BLaER1 (cell line): ENCODE data around the gene TPSAB1.
"Not testable (repeated sequence)": the region's sequence is repeated elsewhere in the genome, so short reads cannot be mapped to it uniquely, and the experiment has no call there.

ENCODE experiments used
- H3K27ac ChIP-seq: shearing (Covaris generic); formaldehyde crosslinking; 2 replicates; pipeline ENCODE4 v1.8.1; 2022
- H3K27me3 ChIP-seq: shearing (Covaris generic); formaldehyde crosslinking; 2 replicates; pipeline ENCODE4 v1.8.1; 2022
- H3K36me3 ChIP-seq: shearing (Covaris generic); formaldehyde crosslinking; 2 replicates; pipeline ENCODE4 v1.8.1; 2022
- H3K4me1 ChIP-seq: shearing (Covaris generic); formaldehyde crosslinking; 2 replicates; pipeline ENCODE4 v1.8.1; 2022
- H3K4me2 ChIP-seq: shearing (Covaris generic); formaldehyde crosslinking; 2 replicates; pipeline ENCODE4 v1.8.1; 2022
- H3K4me3 ChIP-seq: shearing (Covaris generic); formaldehyde crosslinking; 2 replicates; pipeline ENCODE4 v1.8.1; 2022
- H3K9ac ChIP-seq: shearing (Covaris generic); formaldehyde crosslinking; 2 replicates; pipeline ENCODE4 v1.8.1; 2022
- H3K9me3 ChIP-seq: shearing (Covaris generic); formaldehyde crosslinking; 2 replicates; pipeline ENCODE4 v1.8.1; 2022
- H4K20me1 ChIP-seq: shearing (Covaris generic); formaldehyde crosslinking; 2 replicates; pipeline ENCODE4 v1.8.1; 2022
- Cebpa-rat ChIP-seq: shearing (Covaris generic); IDR thresholded peaks from 2 replicates; pipeline ENCODE4 v1.8.1; 2022

TPSAB1 gene

GRCh38 chr16:1237990-1238389 lies 2.5 kb upstream of the TPSAB1 start:
- no peaks in the 10 kb centered on the region for H3K9me3 ChIP-seq
- peaks cover 4% of the 10 kb centered on the region; the same call in 1 of the 2 replicates for H4K20me1 ChIP-seq
- H3K36me3 ChIP-seq = no peaks in the 10 kb centered on the region
- H3K27ac ChIP-seq = no peak overlapping the region
- TF ChIP-seq Cebpa-rat = no peak
- no peak overlapping the region for H3K4me3 ChIP-seq
- no peaks in the 10 kb centered on the region; the same call in 1 of the 2 replicates for H3K4me1 ChIP-seq
- no peaks in the 10 kb centered on the region for H3K27me3 ChIP-seq
- H3K9ac ChIP-seq = no peak overlapping the region
- H3K4me2 ChIP-seq = no peak overlapping the region

GRCh38 chr16:1238909-1239308 lies 1.6 kb upstream of the TPSAB1 start:
- not testable (repeated sequence) for H3K27ac ChIP-seq, H3K36me3 ChIP-seq, H3K27me3 ChIP-seq, H3K9ac ChIP-seq, H3K4me3 ChIP-seq, H4K20me1 ChIP-seq, H3K9me3 ChIP-seq, H3K4me1 ChIP-seq
- H3K4me2 ChIP-seq = peak overlapping the region; percentile 45

- H3K9ac ChIP-seq, H3K4me2 ChIP-seq, H3K9me3 ChIP-seq, H3K4me3 ChIP-seq, H3K27me3 ChIP-seq, H3K27ac ChIP-seq, H4K20me1 ChIP-seq, H3K36me3 ChIP-seq, H3K4me1 ChIP-seq: not testable (repeated sequence)
Observed at GRCh38 chr16:1239575-1239974, 930 bp upstream of the TPSAB1 start.

GRCh38 chr16:1241081-1241480 lies 576 bp downstream of the TPSAB1 start:
- H3K27me3 ChIP-seq, H3K9me3 ChIP-seq: not testable (repeated sequence)

GRCh38 chr16:1243363-1243762 lies 2.9 kb downstream of the TPSAB1 start:
- not testable (repeated sequence) for H3K4me3 ChIP-seq, H3K36me3 ChIP-seq, H3K4me2 ChIP-seq, H3K9ac ChIP-seq, H4K20me1 ChIP-seq, H3K27ac ChIP-seq, H3K9me3 ChIP-seq, H3K27me3 ChIP-seq
- H3K4me1 ChIP-seq = peaks cover 13% of the 10 kb centered on the region

More at GRCh38 chr16:1241081-1241480, 576 bp downstream of the TPSAB1 start:
- H3K4me2 ChIP-seq, H3K4me1 ChIP-seq, H3K9ac ChIP-seq, H3K36me3 ChIP-seq, H3K27ac ChIP-seq, H4K20me1 ChIP-seq, H3K4me3 ChIP-seq: not testable (repeated sequence)

GRCh38 chr16:1243907-1244850 lies 3.7 kb downstream of the TPSAB1 start:
- H3K36me3 ChIP-seq, H3K4me3 ChIP-seq, H3K4me2 ChIP-seq, H3K9ac ChIP-seq, H4K20me1 ChIP-seq, H3K27me3 ChIP-seq, H3K9me3 ChIP-seq, H3K27ac ChIP-seq: not testable (repeated sequence)
- H3K4me1 ChIP-seq = peaks cover 13% of the 10 kb centered on the region

GRCh38 chr16:1244881-1245280 lies 4.4 kb downstream of the TPSAB1 start:
- H3K4me1 ChIP-seq = peaks cover 13% of the 10 kb centered on the region
- TF ChIP-seq Cebpa-rat = no peak
- H3K27me3 ChIP-seq = no peaks in the 10 kb centered on the region
- no peak overlapping the region for H3K4me3 ChIP-seq
- no peaks in the 10 kb centered on the region for H3K36me3 ChIP-seq
- H3K9ac ChIP-seq = no peak overlapping the region
- H3K4me2 ChIP-seq = no peak overlapping the region
- H3K9me3 ChIP-seq = no peaks in the 10 kb centered on the region
- H4K20me1 ChIP-seq = no peaks in the 10 kb centered on the region
- H3K27ac ChIP-seq = no peak overlapping the region

- H3K27ac ChIP-seq = no peak overlapping the region
- peaks cover 13% of the 10 kb centered on the region for H3K4me1 ChIP-seq
- no peak for TF ChIP-seq Cebpa-rat
- H3K36me3 ChIP-seq = no peaks in the 10 kb centered on the region
- no peak overlapping the region for H3K9ac ChIP-seq
- H3K27me3 ChIP-seq = no peaks in the 10 kb centered on the region
- H4K20me1 ChIP-seq = no peaks in the 10 kb centered on the region
- H3K9me3 ChIP-seq = no peaks in the 10 kb centered on the region
- H3K4me2 ChIP-seq = no peak overlapping the region
- no peak overlapping the region for H3K4me3 ChIP-seq
Observed at GRCh38 chr16:1245452-1246020, 5.0 kb downstream of the TPSAB1 start.

DNA sequence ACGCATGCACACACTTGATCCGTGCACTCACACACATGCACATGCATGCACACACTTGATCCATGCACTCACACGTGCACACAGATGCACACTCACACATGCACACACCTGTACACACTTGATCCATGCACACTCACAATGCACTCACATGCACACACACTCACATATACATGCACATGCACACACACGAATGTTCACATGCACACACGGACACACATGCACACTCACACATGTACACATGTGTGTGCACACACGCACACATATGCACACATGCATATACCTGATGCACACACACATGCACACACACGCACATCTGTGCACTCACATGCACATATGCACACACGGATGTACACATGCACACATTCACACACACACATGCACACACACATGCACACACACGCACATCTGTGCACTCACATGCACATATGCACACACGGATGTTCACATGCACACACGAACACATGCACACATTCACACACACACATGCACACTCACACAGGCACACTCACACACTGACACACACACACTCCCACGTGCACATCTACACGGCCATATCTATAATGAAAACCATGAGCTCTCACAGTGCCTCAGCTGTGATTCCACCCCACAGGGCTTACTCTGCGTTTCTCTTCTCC lies 7.5 kb downstream of the TPSAB1 start:
- H3K27me3 ChIP-seq, H3K9me3 ChIP-seq, H3K4me2 ChIP-seq, H3K4me3 ChIP-seq, H3K27ac ChIP-seq, H4K20me1 ChIP-seq, H3K36me3 ChIP-seq, H3K9ac ChIP-seq: not testable (repeated sequence)
- H3K4me1 ChIP-seq = peaks cover 13% of the 10 kb centered on the region

DNA sequence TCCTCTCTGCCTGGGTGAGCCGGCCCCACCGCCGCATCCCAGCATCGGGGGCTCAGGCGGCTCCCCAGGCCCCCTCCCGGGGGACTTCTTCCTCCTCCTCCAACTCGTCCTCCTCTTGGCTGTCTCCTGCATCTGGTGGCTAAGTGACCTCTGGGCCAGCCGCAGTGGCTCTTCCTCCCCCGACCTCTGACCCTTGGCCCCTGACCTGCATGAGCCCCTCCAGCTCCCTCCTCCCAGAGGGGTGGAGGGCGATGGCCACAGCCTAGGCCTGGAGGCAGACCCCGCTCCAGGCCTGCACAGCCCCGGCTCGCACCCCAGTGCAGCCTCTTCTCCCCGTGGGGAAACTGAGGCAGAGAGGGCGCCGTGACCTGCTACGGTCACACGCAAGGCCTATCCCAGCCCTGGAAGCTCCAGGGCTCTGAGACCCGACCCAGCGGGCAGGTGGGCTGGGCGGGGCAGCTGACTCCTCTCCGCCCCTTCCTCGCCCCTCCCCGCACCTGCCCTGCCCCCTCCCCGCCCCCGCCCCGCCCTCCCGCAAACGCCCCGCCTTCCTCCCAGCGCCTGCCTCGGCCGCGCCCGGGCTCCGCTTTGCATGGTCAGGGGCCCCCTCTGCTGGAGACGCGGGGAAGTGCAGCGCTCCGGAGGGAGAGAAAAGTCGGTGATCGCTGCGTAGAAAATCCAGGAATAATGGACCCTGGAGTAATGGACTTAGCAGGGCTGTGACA lies 8.7 kb downstream of the TPSAB1 start:
- H3K4me2 ChIP-seq, H3K36me3 ChIP-seq, H3K27me3 ChIP-seq, H3K27ac ChIP-seq, H3K9ac ChIP-seq, H3K9me3 ChIP-seq, H4K20me1 ChIP-seq, H3K4me3 ChIP-seq: not testable (repeated sequence)
- H3K4me1 ChIP-seq = peaks cover 13% of the 10 kb centered on the region

DNA sequence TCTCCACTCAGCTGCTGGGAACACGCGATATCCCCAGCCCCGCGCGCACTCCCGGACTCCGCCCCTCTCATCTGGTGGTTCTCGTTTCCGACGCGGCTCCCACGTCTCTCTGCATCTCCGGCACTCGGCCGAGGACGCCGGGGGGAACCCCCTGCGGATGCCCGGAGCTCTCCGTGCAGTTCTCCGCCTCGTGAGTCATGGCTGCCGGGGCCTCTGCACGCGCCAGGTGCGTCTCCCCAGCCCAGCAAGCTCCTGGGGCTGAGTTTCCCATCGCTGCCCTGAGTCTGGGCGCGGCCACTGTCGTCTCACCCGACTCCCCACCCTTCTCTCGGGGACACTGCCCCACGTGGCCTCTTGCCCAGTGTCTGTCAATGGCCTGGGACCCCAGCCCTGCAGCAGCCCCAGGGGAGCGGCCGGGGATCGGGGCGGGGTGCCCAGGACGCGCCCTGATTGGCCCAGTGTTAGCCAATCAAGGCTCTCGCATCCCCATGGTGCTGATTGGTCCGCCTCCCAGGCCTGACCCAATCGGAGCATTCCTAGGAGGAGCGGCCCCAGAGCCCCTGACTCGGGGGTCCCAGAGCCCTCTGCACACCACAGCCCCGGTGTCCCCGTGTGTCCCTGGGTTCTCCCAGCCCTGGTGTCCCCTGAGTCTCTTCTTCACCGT lies 13.3 kb downstream of the TPSAB1 start:
- H3K9me3 ChIP-seq, H3K9ac ChIP-seq, H3K27ac ChIP-seq, H3K4me1 ChIP-seq, H3K4me3 ChIP-seq, H3K36me3 ChIP-seq, H3K4me2 ChIP-seq: not testable (repeated sequence)
- peaks cover 18% of the 10 kb centered on the region; the same call in 1 of the 2 replicates for H4K20me1 ChIP-seq
- peaks cover 24% of the 10 kb centered on the region for H3K27me3 ChIP-seq

GRCh38 chr16:1254821-1255220 lies 14.3 kb downstream of the TPSAB1 start:
- H3K4me3 ChIP-seq, H3K9ac ChIP-seq, H3K27ac ChIP-seq, H3K4me2 ChIP-seq, H3K4me1 ChIP-seq, H3K36me3 ChIP-seq, H3K9me3 ChIP-seq: not testable (repeated sequence)
- H3K27me3 ChIP-seq = peaks cover 34% of the 10 kb centered on the region
- peaks cover 26% of the 10 kb centered on the region for H4K20me1 ChIP-seq

GRCh38 chr16:1255276-1256122 lies 15.0 kb downstream of the TPSAB1 start, which contains the start of gene TPSD1:
Gene TPSD1 (plus strand): TSS chr16:1256069. CDS start chr16:1256281, 212 bp downstream.
- H4K20me1 ChIP-seq = peaks cover 33% of the 10 kb centered on the region
- H3K27ac ChIP-seq, H3K4me1 ChIP-seq, H3K36me3 ChIP-seq, H3K4me2 ChIP-seq, H3K9me3 ChIP-seq, H3K4me3 ChIP-seq, H3K9ac ChIP-seq: not testable (repeated sequence)
- H3K27me3 ChIP-seq = peaks cover 40% of the 10 kb centered on the region
